ENCODE results near the gene PKIG.

The PKIG gene

DNA sequence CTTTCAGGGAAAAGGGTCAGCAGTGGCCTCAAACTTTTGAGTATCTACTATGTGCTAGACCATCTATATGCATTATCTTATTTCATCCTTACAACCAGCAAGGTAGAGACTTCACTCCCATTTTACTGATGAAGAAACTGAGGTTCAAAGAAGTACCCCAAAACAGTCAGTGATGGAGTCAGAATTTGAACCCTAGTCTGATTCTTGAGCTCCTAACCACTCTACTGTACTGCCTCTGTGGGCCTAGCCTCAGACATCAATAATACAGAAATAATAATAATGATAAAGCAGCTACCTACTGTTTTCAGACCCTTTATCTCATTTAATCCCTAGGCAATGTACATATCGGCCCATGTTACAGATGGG lies 60.8 kb downstream of the PKIG start:
- H3K36me3 ChIP-seq (ENCODE audit: low read length) = no peaks in the 10 kb centered on the region
- H3K9ac ChIP-seq (ENCODE audit: low read length) = peak overlapping the region; percentile 36; the same call in 1 of the 2 replicates
- H3K27ac ChIP-seq (ENCODE audit: low read depth, low read length) = peak overlapping the region; percentile 93

GRCh38 chr20:44643596-44644229 lies 61.3 kb downstream of the PKIG start:
- Histone ChIP-seq H3K79me2 (ENCODE audit: insufficient read depth, low read length) (peaks cover 16% of the 10 kb centered on the region; the same call in 1 of the 2 replicates), H3K27me3 (ENCODE audit: low read length) (no peaks in the 10 kb centered on the region), H2AFZ (ENCODE audit: low read depth, low read length, severe bottlenecking) (no peak overlapping the region), H4K20me1 (ENCODE audit: low read depth, low read length) (no peaks in the 10 kb centered on the region), H3K4me3 (ENCODE audit: insufficient read depth, low read length, poor library complexity, severe bottlenecking) (no peak overlapping the region), H3K36me3 (ENCODE audit: low read length) (no peaks in the 10 kb centered on the region), H3K27ac (ENCODE audit: low read depth, low read length) (peak overlapping the region; percentile 93), H3F3A (ENCODE audit: insufficient read depth) (peaks cover 29% of the 10 kb centered on the region), H3K9me3 (ENCODE audit: insufficient read depth, low read length) (no peaks in the 10 kb centered on the region), H3K9me2 (replicated peaks; ENCODE audit: insufficient read depth, low read length) (no peaks in the 10 kb centered on the region), H3K9ac (ENCODE audit: low read length) (peak overlapping the region; percentile 36; the same call in 1 of the 2 replicates), H3K4me2 (ENCODE audit: low read depth, low read length, poor library complexity, severe bottlenecking) (peak overlapping the region; percentile 46)
- TF ChIP-seq CTCF (IDR thresholded peaks at IDR 0.05; ENCODE audit: insufficient read depth, low read length, poor library complexity, severe bottlenecking) (no peak), EZH2phosphoT487 (conservative IDR thresholded peaks at IDR 0.05; ENCODE audit: low read length) (no peak)

More for the DNA sequence above, 60.8 kb downstream of the PKIG start:
- H3K9me3 ChIP-seq (ENCODE audit: insufficient read depth, low read length) = no peaks in the 10 kb centered on the region
- no peak overlapping the region for H3K4me3 ChIP-seq (ENCODE audit: insufficient read depth, low read length, poor library complexity, severe bottlenecking)
- no peaks in the 10 kb centered on the region for H4K20me1 ChIP-seq (ENCODE audit: low read depth, low read length)
- H3K4me2 ChIP-seq (ENCODE audit: low read depth, low read length, poor library complexity, severe bottlenecking) = peak overlapping the region; percentile 46
- no peaks in the 10 kb centered on the region for H3K27me3 ChIP-seq (ENCODE audit: low read length)
- H3K9me2 ChIP-seq (replicated peaks; ENCODE audit: insufficient read depth, low read length) = no peaks in the 10 kb centered on the region
- peaks cover 24% of the 10 kb centered on the region for H3F3A ChIP-seq (ENCODE audit: insufficient read depth)
- no peak overlapping the region for H2AFZ ChIP-seq (ENCODE audit: low read depth, low read length, severe bottlenecking)
- H3K79me2 ChIP-seq (ENCODE audit: insufficient read depth, low read length) = peaks cover 14% of the 10 kb centered on the region; the same call in 1 of the 2 replicates
- TF ChIP-seq CTCF (IDR thresholded peaks at IDR 0.05; ENCODE audit: insufficient read depth, low read length, poor library complexity, severe bottlenecking) (no peak), EZH2phosphoT487 (conservative IDR thresholded peaks at IDR 0.05; ENCODE audit: low read length) (no peak)

- no peak overlapping the region for H2AFZ ChIP-seq (ENCODE audit: low read depth, low read length, severe bottlenecking)
- TF ChIP-seq CTCF (IDR thresholded peaks at IDR 0.05; ENCODE audit: insufficient read depth, low read length, poor library complexity, severe bottlenecking) (no peak), EZH2phosphoT487 (conservative IDR thresholded peaks at IDR 0.05; ENCODE audit: low read length) (no peak)
- no peak overlapping the region for H3K4me2 ChIP-seq (ENCODE audit: low read depth, low read length, poor library complexity, severe bottlenecking)
- no peaks in the 10 kb centered on the region for H4K20me1 ChIP-seq (ENCODE audit: low read depth, low read length)
- H3K36me3 ChIP-seq (ENCODE audit: low read length) = no peaks in the 10 kb centered on the region
- H3K27ac ChIP-seq (ENCODE audit: low read depth, low read length) = peak overlapping the region; percentile 93
- H3K79me2 ChIP-seq (ENCODE audit: insufficient read depth, low read length) = peaks cover 21% of the 10 kb centered on the region
- H3K4me3 ChIP-seq (ENCODE audit: insufficient read depth, low read length, poor library complexity, severe bottlenecking) = no peak overlapping the region
- H3K27me3 ChIP-seq (ENCODE audit: low read length) = no peaks in the 10 kb centered on the region
- no peaks in the 10 kb centered on the region for H3K9me2 ChIP-seq (replicated peaks; ENCODE audit: insufficient read depth, low read length)
- no peaks in the 10 kb centered on the region for H3K9me3 ChIP-seq (ENCODE audit: insufficient read depth, low read length)
- no peak overlapping the region for H3K9ac ChIP-seq (ENCODE audit: low read length)
- peaks cover 35% of the 10 kb centered on the region for H3F3A ChIP-seq (ENCODE audit: insufficient read depth)
Observed at GRCh38 chr20:44644230-44644617, 61.8 kb downstream of the PKIG start.
